ENCODE measurements around the gene PWP2. TPM values are rescaled to one million over a fixed set of nuclear protein-coding genes. Genes with fewer than 3 reads are reported as not detected.
"Not testable (repeated sequence)": the region's sequence is repeated elsewhere in the genome, so short reads cannot be mapped to it uniquely, and the experiment has no call there.

The PWP2 gene
- total RNA-seq, 1 experiment from 2014 or later: 6.0 TPM

GRCh38 chr21:44098964-44099363, 8.2 kb upstream of the PWP2 start:
- not testable (repeated sequence) for H3K4ac ChIP-seq (ENCODE audit: low read depth, low read length); H2BK15ac ChIP-seq (ENCODE audit: low read depth, low read length); H3K9me3 Mint-ChIP-seq; H3K4me1 Mint-ChIP-seq; H4K20me1 ChIP-seq (ENCODE audit: control insufficient read depth, insufficient read depth, insufficient read length); H3K9ac ChIP-seq (ENCODE audit: extremely low read depth, insufficient read length, low read length); H3K27ac ChIP-seq (ENCODE audit: insufficient read length, low read depth, low read length); H2BK12ac ChIP-seq (ENCODE audit: insufficient read length, low read depth, low read length); H3K36me3 Mint-ChIP-seq (ENCODE audit: insufficient read depth in 1 of 3, low read depth in 3 of 3); H3T11ph ChIP-seq (ENCODE audit: low read length); H3K79me2 ChIP-seq (ENCODE audit: insufficient read depth, low read length); H2AK5ac ChIP-seq (ENCODE audit: insufficient read length, low read length); H4K91ac ChIP-seq (ENCODE audit: insufficient read length, low read depth, low read length); H3K27me3 ChIP-seq (ENCODE audit: insufficient read depth, low read length); H2BK120ac ChIP-seq (ENCODE audit: low read depth, low read length, poor library complexity, severe bottlenecking); H2BK20ac ChIP-seq (ENCODE audit: low read depth, low read length, poor library complexity, severe bottlenecking); H3K4me3 Mint-ChIP-seq; H3K18ac ChIP-seq (ENCODE audit: insufficient read length, low read depth, low read length); H4K8ac ChIP-seq (replicated peaks; ENCODE audit: insufficient read length, low read depth, low read length); H3K14ac ChIP-seq (ENCODE audit: insufficient read depth, low read length); H3K4me2 ChIP-seq (ENCODE audit: insufficient read depth, insufficient read length, low read length); DNase-seq; H2BK5ac ChIP-seq (ENCODE audit: insufficient read length, low read length); H3K4me1 ChIP-seq (ENCODE audit: insufficient read depth, low read length); H3K56ac ChIP-seq (ENCODE audit: insufficient read length, low read depth, low read length); H3K23me2 ChIP-seq (ENCODE audit: insufficient read length, low read depth, low read length, poor library complexity, severe bottlenecking); H3K23ac ChIP-seq (ENCODE audit: insufficient read length, low read depth, low read length); H2AFZ ChIP-seq (ENCODE audit: low read length); H4K5ac ChIP-seq (ENCODE audit: insufficient read length, low read depth, low read length); H3K79me1 ChIP-seq (ENCODE audit: insufficient read depth, low read depth, low read length, poor library complexity, severe bottlenecking); H3K27ac Mint-ChIP-seq; H3K9me3 ChIP-seq (ENCODE audit: control insufficient read depth, low read depth, low read length); H3K27me3 Mint-ChIP-seq (ENCODE audit: low read depth)
- no CpG with 5 or more reads among the region's 13 CpGs for WGBS (ENCODE audit: extremely low coverage, insufficient read length, low lambda C conversion rate)

DNA sequence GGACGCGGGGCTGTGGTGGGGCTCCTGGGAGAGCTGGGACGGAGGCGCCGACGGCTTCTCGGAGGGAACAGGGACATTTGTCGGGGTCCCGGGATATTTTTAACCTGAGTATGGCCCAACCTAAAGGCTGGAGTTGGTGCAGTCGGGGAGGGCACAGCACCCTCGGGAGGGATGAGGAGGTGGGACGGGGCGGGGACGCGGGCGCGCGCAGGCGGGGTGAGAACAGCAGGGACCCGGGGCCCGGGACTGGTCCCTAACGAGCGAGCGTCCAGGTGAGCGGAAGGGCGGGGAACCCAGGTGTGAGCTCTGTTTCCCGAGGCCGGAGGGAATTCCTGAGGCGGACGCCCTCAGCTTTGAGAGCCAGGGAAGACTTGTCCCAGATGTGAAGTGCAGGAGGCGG, 390 bp downstream of the PWP2 start:
- not testable (repeated sequence) for H3K4ac ChIP-seq (ENCODE audit: low read depth, low read length); H3K79me1 ChIP-seq (ENCODE audit: insufficient read depth, low read depth, low read length, poor library complexity, severe bottlenecking); H2AFZ ChIP-seq (ENCODE audit: low read length); H2BK20ac ChIP-seq (ENCODE audit: low read depth, low read length, poor library complexity, severe bottlenecking); H4K5ac ChIP-seq (ENCODE audit: insufficient read length, low read depth, low read length); H3K4me3 Mint-ChIP-seq; H3K14ac ChIP-seq (ENCODE audit: insufficient read depth, low read length); H3K27ac Mint-ChIP-seq; DNase-seq; H2AK5ac ChIP-seq (ENCODE audit: insufficient read length, low read length); H4K20me1 ChIP-seq (ENCODE audit: control insufficient read depth, insufficient read depth, insufficient read length); H3K4me1 Mint-ChIP-seq; H3K79me2 ChIP-seq (ENCODE audit: insufficient read depth, low read length); H3K23me2 ChIP-seq (ENCODE audit: insufficient read length, low read depth, low read length, poor library complexity, severe bottlenecking); H3K56ac ChIP-seq (ENCODE audit: insufficient read length, low read depth, low read length); H4K8ac ChIP-seq (replicated peaks; ENCODE audit: insufficient read length, low read depth, low read length); H3K23ac ChIP-seq (ENCODE audit: insufficient read length, low read depth, low read length); H2BK120ac ChIP-seq (ENCODE audit: low read depth, low read length, poor library complexity, severe bottlenecking); H3K9me3 ChIP-seq (ENCODE audit: control insufficient read depth, low read depth, low read length); H3K4me1 ChIP-seq (ENCODE audit: insufficient read depth, low read length); H3K18ac ChIP-seq (ENCODE audit: insufficient read length, low read depth, low read length); H3K9me3 Mint-ChIP-seq; H3K27me3 ChIP-seq (ENCODE audit: insufficient read depth, low read length); H3T11ph ChIP-seq (ENCODE audit: low read length); H3K9ac ChIP-seq (ENCODE audit: extremely low read depth, insufficient read length, low read length); H3K36me3 Mint-ChIP-seq (ENCODE audit: insufficient read depth in 1 of 3, low read depth in 3 of 3); H3K27ac ChIP-seq (ENCODE audit: insufficient read length, low read depth, low read length); H2BK5ac ChIP-seq (ENCODE audit: insufficient read length, low read length); H3K4me2 ChIP-seq (ENCODE audit: insufficient read depth, insufficient read length, low read length); H4K91ac ChIP-seq (ENCODE audit: insufficient read length, low read depth, low read length); H2BK15ac ChIP-seq (ENCODE audit: low read depth, low read length); H2BK12ac ChIP-seq (ENCODE audit: insufficient read length, low read depth, low read length); H3K27me3 Mint-ChIP-seq (ENCODE audit: low read depth)
- no CpG with 5 or more reads among the region's 31 CpGs for WGBS (ENCODE audit: extremely low coverage, insufficient read length, low lambda C conversion rate)

Measured in H9 (cell line).